Stimulated activated CD8-positive, alpha-beta memory T cell treated with anti-CD3 and anti-CD28 coated beads, Interleukin-2, amount 100 ng/mL, for 1 hour (primary cell): ENCODE measurements around the gene KLC1.
"Not testable (repeated sequence)": the region's sequence is repeated elsewhere in the genome, so short reads cannot be mapped to it uniquely, and the experiment has no call there.

Experiments used
- DNase-seq, 2 donors: peaks; one replicate each; pipeline ENCODE4 v3.0.0-alpha.2; 2020; ENCODE audit warnings: low read depth in 2 of 2

The KLC1 gene

DNA sequence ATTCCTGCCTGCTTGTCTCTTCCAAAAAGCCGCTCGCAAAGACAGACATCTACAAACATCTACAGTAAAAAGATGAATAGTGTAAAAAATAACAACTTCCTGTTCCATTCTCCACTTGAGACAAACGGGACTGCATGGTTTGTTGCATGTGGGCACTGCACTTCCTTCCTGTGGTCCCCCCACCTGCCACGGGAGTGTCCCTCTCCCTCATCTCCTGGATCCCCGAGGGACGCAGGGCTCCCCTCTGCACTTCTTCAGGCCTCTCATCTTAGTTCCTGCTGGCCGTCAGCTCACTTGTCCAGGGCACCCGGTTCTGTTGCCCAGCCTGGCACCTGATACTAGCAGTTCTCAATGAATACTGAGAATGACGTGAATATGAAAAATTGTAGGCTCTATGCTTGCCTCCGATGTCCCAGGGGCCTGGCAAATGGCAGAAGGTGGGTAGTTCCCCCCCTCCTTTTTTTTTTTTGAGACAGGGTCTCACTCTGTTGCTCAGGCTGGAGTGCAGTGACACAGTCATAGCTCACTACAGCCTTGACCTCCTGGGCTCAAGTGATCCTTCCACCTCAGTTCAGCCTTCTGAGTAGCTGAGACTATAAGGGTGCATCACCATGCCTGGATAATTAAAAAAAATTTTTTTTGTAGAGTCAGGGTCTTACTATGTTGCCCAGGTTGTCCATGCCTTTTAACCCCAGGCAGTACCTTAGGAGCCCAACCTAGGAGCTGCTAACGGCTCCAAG is 3.5 kb upstream of the KLC1 start:
- no peak for DNase-seq

GRCh38 chr14:103626146-103626850 is 2.7 kb upstream of the KLC1 start:
- no peak for DNase-seq

GRCh38 chr14:103627073-103628025 is 1.7 kb upstream of the KLC1 start:
- DNase-seq: no peak

DNA sequence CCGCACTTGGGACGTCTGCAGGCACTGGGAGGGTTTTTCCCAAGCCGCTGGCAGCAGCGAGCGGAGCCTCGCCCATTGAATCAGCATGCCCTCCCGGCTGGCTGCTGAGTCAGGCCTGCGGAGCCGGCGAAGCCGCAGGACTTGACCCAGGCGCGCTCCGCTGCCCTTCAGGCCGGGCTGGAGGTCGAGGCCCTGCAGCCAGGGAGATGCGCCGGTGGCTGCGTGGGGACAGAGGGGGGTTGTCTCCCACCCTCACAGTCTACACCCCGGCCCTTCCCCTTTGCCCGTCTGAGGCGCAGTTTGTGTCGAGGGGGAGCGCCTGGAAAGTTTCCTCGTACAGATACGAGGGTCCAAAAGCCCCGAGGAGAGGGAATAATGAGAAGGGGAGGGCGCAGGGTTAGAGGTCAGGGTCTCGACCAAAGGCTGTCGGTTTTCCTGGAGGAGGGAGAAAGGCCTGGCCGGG is 759 bp upstream of the KLC1 start:
- DNase-seq: no peak

GRCh38 chr14:103629503-103630121 is 601 bp downstream of the KLC1 start:
- DNase-seq: no peak

- no peak for DNase-seq
Measured at GRCh38 chr14:103630364-103631108, 1.5 kb downstream of the KLC1 start.

DNA sequence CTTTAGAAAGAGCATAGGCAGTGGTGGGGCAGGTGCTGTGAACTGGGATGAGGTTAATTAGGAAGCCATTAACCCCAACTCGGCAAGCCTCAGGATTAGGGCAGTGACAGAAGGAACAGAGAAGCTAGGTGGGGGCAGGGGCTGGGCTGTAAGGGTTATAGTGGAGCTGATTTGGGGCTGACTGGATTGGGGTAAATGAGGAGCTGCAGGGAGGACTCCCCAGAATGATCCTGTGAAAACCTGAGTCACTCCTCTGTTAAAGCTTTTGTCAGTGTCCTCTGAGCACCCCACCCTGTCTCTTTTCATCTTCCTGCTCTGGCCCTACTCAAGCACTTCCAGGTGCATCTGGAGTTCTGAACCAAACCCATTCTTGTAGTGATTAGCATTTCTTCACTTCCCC is 4.4 kb downstream of the KLC1 start:
- DNase-seq: no peak

GRCh38 chr14:103634156-103634555 is 5.1 kb downstream of the KLC1 start:
- DNase-seq: no peak

- no peak for DNase-seq
Measured at GRCh38 chr14:103638594-103638993, 9.6 kb downstream of the KLC1 start.

DNA sequence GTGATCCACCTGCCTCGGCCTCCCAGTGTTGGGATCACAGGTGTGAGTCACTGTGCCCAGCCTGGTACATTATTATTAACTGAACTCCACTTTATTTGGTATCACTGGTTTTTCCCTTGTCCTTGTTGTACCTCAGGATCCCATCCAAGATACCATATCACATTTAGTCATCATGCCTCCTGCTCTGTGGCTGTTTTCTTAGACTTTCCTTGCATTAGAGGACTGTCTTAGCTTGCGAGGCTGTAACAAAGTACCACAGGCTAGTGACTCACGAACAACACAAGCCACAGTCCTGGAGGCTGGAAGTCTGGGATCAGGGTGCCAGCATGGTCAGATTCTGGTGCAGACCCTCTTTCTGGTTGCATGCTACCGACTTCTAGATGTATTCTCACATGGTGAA is 12.2 kb downstream of the KLC1 start:
- DNase-seq: no peak

- DNase-seq: no peak
Measured at GRCh38 chr14:103646189-103646588, 17.2 kb downstream of the KLC1 start.

GRCh38 chr14:103649001-103649400 is 20.0 kb downstream of the KLC1 start:
- DNase-seq: no peak

DNA sequence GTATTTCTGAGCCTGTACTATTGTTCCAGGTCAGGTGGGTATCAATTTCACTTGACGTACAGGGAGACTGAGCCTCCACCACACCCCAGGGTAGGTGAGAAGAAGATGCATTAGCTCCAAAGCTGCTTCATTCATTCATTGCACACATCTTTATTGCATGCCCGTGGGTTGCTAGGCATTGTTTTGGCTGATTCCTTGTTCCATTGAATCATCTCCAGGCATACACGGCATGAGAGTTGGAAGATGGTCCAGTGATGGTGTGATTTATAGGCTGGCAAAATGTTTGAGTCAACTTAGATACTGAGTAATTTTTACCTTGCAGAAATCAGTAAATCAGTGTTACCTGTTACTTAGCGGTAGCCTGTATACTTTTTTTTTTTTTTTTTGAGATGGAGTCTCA is 21.2 kb downstream of the KLC1 start:
- DNase-seq: no peak

DNA sequence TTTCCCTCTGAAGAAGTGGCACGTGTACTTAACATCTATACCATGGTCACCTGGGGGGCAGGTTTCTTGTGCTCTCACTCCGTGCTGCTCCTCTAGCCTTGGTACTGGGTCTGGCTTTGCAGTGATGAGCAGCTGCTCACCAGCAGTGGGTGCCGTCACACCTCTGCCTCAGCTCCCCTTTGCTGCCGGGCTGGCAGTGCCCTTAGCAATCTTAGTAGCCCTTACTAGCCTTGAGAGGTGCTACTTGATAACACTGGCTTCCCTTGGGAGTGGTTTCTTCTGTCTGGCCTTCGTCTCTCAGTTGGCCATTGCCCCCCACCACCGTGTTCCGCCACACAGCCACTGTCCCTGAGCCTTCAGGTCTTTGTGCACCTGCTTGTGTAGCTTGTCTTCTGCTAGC is 22.6 kb downstream of the KLC1 start:
- DNase-seq: no peak

- DNase-seq: no peak
Measured at GRCh38 chr14:103652806-103653205, 23.8 kb downstream of the KLC1 start.

DNA sequence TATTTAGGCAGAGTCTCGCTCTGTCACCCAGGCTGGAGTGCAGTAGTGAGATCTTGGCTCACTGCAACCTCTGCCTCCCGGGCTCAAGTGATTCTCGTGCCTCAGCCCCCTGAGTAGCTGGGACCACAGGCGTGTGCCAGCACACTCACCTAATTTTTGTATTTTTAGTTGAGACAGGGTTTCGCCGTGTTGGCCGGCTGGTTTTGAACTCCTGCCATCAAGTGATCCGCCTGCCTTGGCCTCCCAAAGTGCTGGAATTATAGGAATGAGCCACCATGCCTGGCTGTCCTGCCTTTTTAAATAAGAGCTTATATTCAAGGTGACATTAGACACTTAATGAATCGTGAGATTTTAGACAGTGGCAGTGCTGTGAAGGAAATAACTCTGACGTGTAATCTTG is 24.3 kb downstream of the KLC1 start:
- not testable (repeated sequence) for DNase-seq

DNA sequence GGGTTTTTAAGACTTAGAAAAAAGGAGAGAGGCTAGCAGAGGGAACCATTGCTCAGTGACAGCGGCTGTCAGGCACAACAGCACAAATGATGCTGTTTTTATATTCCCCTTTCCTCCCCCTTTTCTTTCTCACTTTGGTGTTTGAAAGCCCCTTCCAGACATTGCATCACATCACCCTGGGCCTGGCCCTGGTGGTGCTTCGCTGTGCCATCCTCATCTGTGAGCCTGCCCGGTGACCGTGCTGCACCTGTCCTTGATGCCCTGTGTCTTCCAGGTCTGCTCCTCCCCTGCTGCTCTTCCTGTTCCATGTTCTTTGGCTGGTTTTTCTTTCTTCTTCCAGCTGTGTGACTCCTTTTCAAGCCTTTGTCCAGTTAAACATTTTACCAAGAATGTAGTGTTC is 24.8 kb downstream of the KLC1 start:
- DNase-seq: no peak

- no peak for DNase-seq
Measured at GRCh38 chr14:103654619-103655018, 25.6 kb downstream of the KLC1 start.

GRCh38 chr14:103656031-103656755 is 27.2 kb downstream of the KLC1 start:
- no peak for DNase-seq

GRCh38 chr14:103656756-103657133 is 27.7 kb downstream of the KLC1 start:
- no peak for DNase-seq
